Measurements from ENCODE around the gene PDCD6IP. TPM values are rescaled to one million over a fixed set of nuclear protein-coding genes. Genes with fewer than 3 reads are reported as not detected.

The PDCD6IP gene
- total RNA-seq, 4 donors from 2014 or later, result 93.9 to 181 (median 127) TPM

DNA sequence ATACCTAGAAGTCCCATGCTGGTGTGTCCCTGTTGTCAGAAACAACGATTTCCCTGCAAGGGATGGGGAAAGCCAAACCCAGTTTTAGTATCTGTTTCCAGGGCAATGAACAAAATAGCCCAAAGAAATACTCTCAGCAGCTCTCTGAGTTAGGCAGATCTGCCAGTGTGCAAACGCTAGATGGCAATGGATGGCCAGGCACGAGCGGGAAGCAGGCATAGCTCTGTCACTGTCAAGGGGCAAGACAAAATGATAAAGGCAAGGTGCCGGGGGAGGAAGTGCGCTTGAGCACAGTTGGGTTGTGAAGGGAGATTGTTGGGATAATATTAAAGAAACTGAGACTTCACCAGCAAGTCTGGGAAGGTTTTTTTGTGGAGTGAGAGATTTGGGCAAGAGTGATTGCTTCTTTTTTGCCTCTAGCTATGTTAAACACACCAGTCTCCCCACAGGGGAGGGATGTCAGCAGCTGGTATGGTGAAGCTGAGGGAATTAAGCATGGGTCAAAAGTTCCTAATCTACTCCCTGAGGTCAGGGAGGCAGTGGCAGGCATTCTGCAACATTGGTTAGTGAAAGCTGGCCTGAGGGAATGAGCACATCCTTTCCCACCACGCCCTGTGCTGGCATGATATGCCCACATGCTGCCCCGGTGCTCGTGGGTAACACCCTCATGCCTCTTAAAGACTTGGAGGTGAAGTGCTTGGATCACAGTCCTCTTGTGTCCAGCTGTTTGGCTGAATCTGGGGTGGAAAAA lies 117.5 kb downstream of the PDCD6IP start:
- Histone ChIP-seq H3K27ac (no peak overlapping the region), H3K27me3 (no peaks in the 10 kb centered on the region), H3K4me1 (no peaks in the 10 kb centered on the region), H3K9me3 (no peaks in the 10 kb centered on the region), H3K36me3 (no peaks in the 10 kb centered on the region), H3K4me3 (no peak overlapping the region)
- intact Hi-C loops (cut with DNase I; ENCODE audit: low total_unique reads) (no loop called here), in situ Hi-C loops (cut with MboI; ENCODE audit: low sequenced_read_pairs in 4 of 4) (no loop called here)
- TF ChIP-seq, protein P1, sequence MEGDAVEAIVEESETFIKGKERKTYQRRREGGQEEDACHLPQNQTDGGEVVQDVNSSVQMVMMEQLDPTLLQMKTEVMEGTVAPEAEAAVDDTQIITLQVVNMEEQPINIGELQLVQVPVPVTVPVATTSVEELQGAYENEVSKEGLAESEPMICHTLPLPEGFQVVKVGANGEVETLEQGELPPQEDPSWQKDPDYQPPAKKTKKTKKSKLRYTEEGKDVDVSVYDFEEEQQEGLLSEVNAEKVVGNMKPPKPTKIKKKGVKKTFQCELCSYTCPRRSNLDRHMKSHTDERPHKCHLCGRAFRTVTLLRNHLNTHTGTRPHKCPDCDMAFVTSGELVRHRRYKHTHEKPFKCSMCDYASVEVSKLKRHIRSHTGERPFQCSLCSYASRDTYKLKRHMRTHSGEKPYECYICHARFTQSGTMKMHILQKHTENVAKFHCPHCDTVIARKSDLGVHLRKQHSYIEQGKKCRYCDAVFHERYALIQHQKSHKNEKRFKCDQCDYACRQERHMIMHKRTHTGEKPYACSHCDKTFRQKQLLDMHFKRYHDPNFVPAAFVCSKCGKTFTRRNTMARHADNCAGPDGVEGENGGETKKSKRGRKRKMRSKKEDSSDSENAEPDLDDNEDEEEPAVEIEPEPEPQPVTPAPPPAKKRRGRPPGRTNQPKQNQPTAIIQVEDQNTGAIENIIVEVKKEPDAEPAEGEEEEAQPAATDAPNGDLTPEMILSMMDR (IDR thresholded peaks at IDR 0.05 in 4 of 5, conservative IDR thresholded peaks at IDR 0.05 in 1 of 5), result no peak
- no peak for TF ChIP-seq POLR2A (IDR thresholded peaks at IDR 0.05)
- no peak for DNase-seq
- ATAC-seq, result no peak

DNA sequence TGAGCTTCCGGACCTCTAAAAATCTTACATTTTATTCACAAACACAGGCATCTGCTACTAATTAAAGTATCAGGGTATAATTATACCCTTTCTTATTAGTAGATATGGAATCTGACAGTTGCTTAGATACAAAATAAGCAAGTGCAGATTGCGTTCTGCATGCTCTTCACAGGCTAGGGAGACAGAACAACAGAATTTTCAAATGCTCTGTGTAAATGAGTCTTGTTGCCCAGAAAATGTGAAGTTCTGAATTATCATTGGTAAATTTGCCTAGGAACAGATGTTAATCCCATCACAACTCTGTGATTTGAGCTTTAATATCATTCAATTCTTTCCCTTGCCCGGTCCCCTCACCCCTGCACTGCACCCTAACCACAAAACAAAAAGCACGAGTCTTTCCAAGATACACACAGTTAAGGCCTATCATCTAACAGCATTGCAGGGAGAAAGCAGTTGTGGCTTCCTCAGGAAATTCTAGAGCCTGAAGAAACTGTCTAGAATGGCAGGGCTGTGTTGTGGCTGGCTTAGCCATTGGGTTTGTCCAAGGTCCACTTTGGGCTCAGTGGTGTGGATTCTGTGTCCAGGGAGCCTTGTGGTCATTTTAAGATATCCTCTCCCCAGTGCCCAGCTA lies 119.8 kb downstream of the PDCD6IP start:
- H3K27ac ChIP-seq, result no peak overlapping the region
- DNase-seq, result no peak
- no peak overlapping the region for H3K4me3 ChIP-seq
- no peaks in the 10 kb centered on the region for H3K9me3 ChIP-seq
- H3K27me3 ChIP-seq, result no peaks in the 10 kb centered on the region
- intact Hi-C loops (cut with DNase I; ENCODE audit: low total_unique reads) (no loop called here), in situ Hi-C loops (cut with MboI; ENCODE audit: low sequenced_read_pairs in 4 of 4) (no loop called here)
- no peaks in the 10 kb centered on the region for H3K4me1 ChIP-seq
- no peak for ATAC-seq
- no peaks in the 10 kb centered on the region for H3K36me3 ChIP-seq
- TF ChIP-seq, protein P1 (IDR thresholded peaks at IDR 0.05 in 4 of 5, conservative IDR thresholded peaks at IDR 0.05 in 1 of 5), result no peak
- TF ChIP-seq POLR2A (IDR thresholded peaks at IDR 0.05), result no peak

Other genes starting within 250 kb of the PDCD6IP start
- 10 to 100 TPM; 37.6 to 55.2 (median 44.6) TPM for gene CLASP2, start 80.4 kb upstream of the PDCD6IP start, total RNA-seq

Measured in gastrocnemius medialis (tissue), 4 donors.